Thyroid gland (tissue), 4 donors: Measurements from ENCODE around the gene LAMA2.

Experiments
- CTCF ChIP-seq, 6 experiments: fragments of 200-600 bp in 3 of 6; fragments of 450-650 bp in 3 of 6; sonication (generic) in 3 of 6; IDR thresholded peaks; one replicate each; pipeline ENCODE4 v1.5.1; 2016 to 2019; ENCODE audit warnings: antibody characterized with exemption in 6 of 6, mild to moderate bottlenecking in 2 of 6, inconsistent platforms in 1 of 6, moderate library complexity in 1 of 6
- POLR2A ChIP-seq, 2 donors: fragments of 450-650 bp; IDR thresholded peaks; one replicate each; pipeline ENCODE4 v1.6.1; 2017; ENCODE audit warnings: antibody characterized with exemption in 2 of 2, mild to moderate bottlenecking in 2 of 2, moderate library complexity in 1 of 2

GRCh38 chr6:129026601-129027000 lies 143.7 kb downstream of the LAMA2 start:
- TF ChIP-seq CTCF (IDR thresholded peaks at IDR 0.05) (no peak), POLR2A (IDR thresholded peaks at IDR 0.05) (no peak)
